ENCODE measurements around the gene TCTA. TPM values are rescaled to one million over a fixed set of nuclear protein-coding genes. Genes with fewer than 3 reads are reported as not detected.
A peak's percentile ranks its signal among the peaks of the same experiment; 100 is the strongest.

Gene TCTA
- total and polyA plus RNA-seq, 9 of the 15 experiments (the other 6 are each of a cell fraction or from before 2014, with no cell fraction given): 4.0 to 15.4 (median 8.2) TPM

- ATAC-seq: peak; percentile 98
- CTCF ChIA-PET (ENCODE audit: low intra/inter-chr PET ratio): interaction anchor here (0.6 kb wide), 1 partner anchor 385 kb away, joined by 3 read pairs; no protein-coding TSS in a partner anchor
- TF ChIP-seq NR0B1 (IDR thresholded peaks at IDR 0.05; ENCODE audit: partially characterized antibody) (no peak), MAFG (tag; conservative IDR thresholded peaks at IDR 0.05) (no peak), CHD2 (IDR thresholded peaks at IDR 0.05; ENCODE audit: low read depth, low read length) (no peak), NCOA6 (IDR thresholded peaks at IDR 0.05) (no peak), POLR2H (tag; IDR thresholded peaks at IDR 0.05; ENCODE audit: low read depth) (no peak), TRIM28 (IDR thresholded peaks at IDR 0.05) (no peak), TEAD1 (CRISPR knock-in tag; IDR thresholded peaks at IDR 0.05) (no peak), HSF4 (CRISPR knock-in tag; IDR thresholded peaks at IDR 0.05; ENCODE audit: borderline replicate concordance) (no peak), CTCF (IDR thresholded peaks at IDR 0.05 in 2 of 3, conservative IDR thresholded peaks at IDR 0.05 in 1 of 3; ENCODE audit: insufficient read depth in 2 of 3, low read depth in 1 of 3, low read length in 3 of 3) (peak; percentile 52 to 71 (median 57); a peak in 5 of 6 replicates), ZNF507 (tag; conservative IDR thresholded peaks at IDR 0.05) (no peak), ZNF764 (CRISPR knock-in tag; IDR thresholded peaks at IDR 0.05; ENCODE audit: low read depth) (no peak), NELFE (IDR thresholded peaks at IDR 0.05; ENCODE audit: insufficient read depth, insufficient read length) (no peak), TCF7L2 (IDR thresholded peaks at IDR 0.05; ENCODE audit: low read depth, low read length) (no peak), KAT7 (CRISPR knock-in tag; IDR thresholded peaks at IDR 0.05; ENCODE audit: borderline replicate concordance) (no peak), STAT5A (IDR thresholded peaks at IDR 0.05; ENCODE audit: borderline replicate concordance, low read length) (no peak), BRD4 (IDR thresholded peaks at IDR 0.05) (no peak)
- TF ChIP-seq, protein P1, sequence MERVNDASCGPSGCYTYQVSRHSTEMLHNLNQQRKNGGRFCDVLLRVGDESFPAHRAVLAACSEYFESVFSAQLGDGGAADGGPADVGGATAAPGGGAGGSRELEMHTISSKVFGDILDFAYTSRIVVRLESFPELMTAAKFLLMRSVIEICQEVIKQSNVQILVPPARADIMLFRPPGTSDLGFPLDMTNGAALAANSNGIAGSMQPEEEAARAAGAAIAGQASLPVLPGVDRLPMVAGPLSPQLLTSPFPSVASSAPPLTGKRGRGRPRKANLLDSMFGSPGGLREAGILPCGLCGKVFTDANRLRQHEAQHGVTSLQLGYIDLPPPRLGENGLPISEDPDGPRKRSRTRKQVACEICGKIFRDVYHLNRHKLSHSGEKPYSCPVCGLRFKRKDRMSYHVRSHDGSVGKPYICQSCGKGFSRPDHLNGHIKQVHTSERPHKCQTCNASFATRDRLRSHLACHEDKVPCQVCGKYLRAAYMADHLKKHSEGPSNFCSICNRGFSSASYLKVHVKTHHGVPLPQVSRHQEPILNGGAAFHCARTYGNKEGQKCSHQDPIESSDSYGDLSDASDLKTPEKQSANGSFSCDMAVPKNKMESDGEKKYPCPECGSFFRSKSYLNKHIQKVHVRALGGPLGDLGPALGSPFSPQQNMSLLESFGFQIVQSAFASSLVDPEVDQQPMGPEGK (CRISPR knock-in tag; IDR thresholded peaks at IDR 0.05; ENCODE audit: borderline replicate concordance): no peak
- TF ChIP-seq, protein P2, sequence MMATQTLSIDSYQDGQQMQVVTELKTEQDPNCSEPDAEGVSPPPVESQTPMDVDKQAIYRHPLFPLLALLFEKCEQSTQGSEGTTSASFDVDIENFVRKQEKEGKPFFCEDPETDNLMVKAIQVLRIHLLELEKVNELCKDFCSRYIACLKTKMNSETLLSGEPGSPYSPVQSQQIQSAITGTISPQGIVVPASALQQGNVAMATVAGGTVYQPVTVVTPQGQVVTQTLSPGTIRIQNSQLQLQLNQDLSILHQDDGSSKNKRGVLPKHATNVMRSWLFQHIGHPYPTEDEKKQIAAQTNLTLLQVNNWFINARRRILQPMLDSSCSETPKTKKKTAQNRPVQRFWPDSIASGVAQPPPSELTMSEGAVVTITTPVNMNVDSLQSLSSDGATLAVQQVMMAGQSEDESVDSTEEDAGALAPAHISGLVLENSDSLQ (IDR thresholded peaks at IDR 0.05): no peak
Observed at GRCh38 chr3:49454458-49454857, 42.2 kb downstream of the TCTA start.

More at GRCh38 chr3:49454458-49454857, 42.2 kb downstream of the TCTA start:
- H3K27me3 ChIP-seq (ENCODE audit: control insufficient read depth in 2 of 2, insufficient read depth in 2 of 2, low read length in 2 of 2): no peaks in the 10 kb centered on the region
- no peaks in the 10 kb centered on the region for H3K9me3 ChIP-seq (replicated peaks; ENCODE audit: control insufficient read depth, insufficient read depth, low read depth, low read length)
- H3K27ac ChIP-seq (ENCODE audit: extremely low read depth, low read depth, low read length): no peak overlapping the region
- H3K4me2 ChIP-seq (ENCODE audit: insufficient read depth, low read length): no peak overlapping the region
- no peaks in the 10 kb centered on the region for H4K20me1 ChIP-seq (replicated peaks; ENCODE audit: control insufficient read depth, insufficient read depth, low read length)
- DNase-seq (ENCODE audit: extremely low read depth in 1 of 4, low spot score in 3 of 4): peak; percentile 25 to 67 (median 40)
- 37% methylated on average over 2 of the region's 2 CpGs for WGBS (ENCODE audit: insufficient coverage, low coverage, missing lambda C conversion rate)
- no peak overlapping the region for H3K4me3 ChIP-seq
- intact Hi-C loops (cut with micrococcal nuclease) (loop anchor here (1.0 kb wide), 2 partner anchors 85 to 217 kb away; no protein-coding TSS in a partner anchor), in situ Hi-C loops (cut with MboI) (no loop called here)
- no peaks in the 10 kb centered on the region for H3K9me1 ChIP-seq (ENCODE audit: control insufficient read depth, insufficient read depth, low read length)
- FAIRE-seq: peak; percentile 60
- no TSS peak for BruUV-seq (replicated peaks)
- no peak overlapping the region for H3K9ac ChIP-seq (ENCODE audit: insufficient read depth in 1 of 2, low read depth in 2 of 2, low read length in 2 of 2)
- H2AFZ ChIP-seq (ENCODE audit: low read depth, low read length): no peak overlapping the region
- H3K4me1 ChIP-seq (replicated peaks in 1 of 2; ENCODE audit: control insufficient read depth in 2 of 2, insufficient read depth in 2 of 2, low read length in 2 of 2): no peaks in the 10 kb centered on the region; a peak in 1 of 5 replicates
- no peaks in the 10 kb centered on the region for H3K36me3 ChIP-seq (ENCODE audit: control insufficient read depth, insufficient read depth, low read length)
- H3K79me2 ChIP-seq (ENCODE audit: control insufficient read depth, insufficient read depth, low read length): no peaks in the 10 kb centered on the region
- POLR2A ChIA-PET: interaction anchor here (1.1 kb wide), 1 partner anchor 290 kb away, joined by 3 read pairs; no protein-coding TSS in a partner anchor

Data from K562 (cell line).